ENCODE data around the gene MAGIX. TPM values are rescaled to one million over a fixed set of nuclear protein-coding genes. Genes with fewer than 3 reads are reported as not detected.

MAGIX gene
- total and polyA plus RNA-seq, 3 donors from 2014 or later = 0.90 to 3.1 (median 1.1) TPM

DNA sequence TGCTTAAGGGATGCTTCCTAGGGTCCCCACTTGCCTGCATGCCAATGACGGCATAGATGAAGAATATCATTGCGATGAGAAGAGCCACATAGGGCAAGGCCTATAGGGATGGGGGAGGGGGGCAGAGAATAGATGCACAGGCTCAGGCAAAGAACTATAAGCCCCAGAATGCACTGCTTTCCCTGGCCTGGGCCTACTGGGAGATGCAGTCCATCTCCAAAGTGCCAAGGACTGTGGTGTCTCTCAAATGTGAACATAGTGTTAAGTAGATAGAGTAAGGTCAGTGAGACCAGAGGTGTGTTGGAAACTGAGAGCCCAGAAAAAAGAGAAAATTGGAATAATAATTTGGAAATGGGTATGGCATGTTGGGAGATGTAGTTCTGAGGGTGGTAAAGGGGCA lies 49.7 kb downstream of the MAGIX start:
- Histone ChIP-seq H3K4me1 (no peaks in the 10 kb centered on the region), H3K27me3 (no peaks in the 10 kb centered on the region), H3K27ac (no peak overlapping the region), H3K9me3 (no peaks in the 10 kb centered on the region), H3K4me3 (no peak overlapping the region), H3K36me3 (ENCODE audit: low read depth, missing control alignments) (no peaks in the 10 kb centered on the region)
- TF ChIP-seq POLR2A (IDR thresholded peaks at IDR 0.05) (no peak), CTCF (IDR thresholded peaks at IDR 0.05) (no peak)
- WGBS, 2 donors = 86 to 100% methylated on average over 2 of the region's 2 CpGs
- intact Hi-C loops (cut with DNase I; ENCODE audit: low total_unique reads) = no loop called here
- no peak for DNase-seq

DNA sequence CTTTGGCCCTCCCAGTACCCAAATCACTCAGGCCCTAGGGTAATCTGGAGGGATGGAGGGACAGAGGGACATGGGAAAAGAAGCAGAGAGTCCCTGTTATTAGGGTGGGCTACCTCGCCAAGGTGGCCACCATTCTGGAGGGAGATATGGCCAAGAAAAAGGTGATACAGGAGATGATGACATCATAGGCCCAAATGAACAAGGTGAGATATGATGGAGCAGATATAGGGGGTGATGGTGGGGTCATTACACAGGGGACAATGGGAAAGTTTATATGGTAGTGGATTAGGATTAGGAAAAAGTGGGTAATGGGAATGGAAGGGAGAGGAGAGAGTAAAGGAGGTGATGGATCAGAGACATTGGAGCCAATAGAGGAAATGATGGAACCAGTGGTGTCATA lies 50.3 kb downstream of the MAGIX start:
- Histone ChIP-seq H3K9me3 (no peaks in the 10 kb centered on the region), H3K4me1 (no peaks in the 10 kb centered on the region), H3K27ac (no peak overlapping the region), H3K36me3 (ENCODE audit: low read depth, missing control alignments) (no peaks in the 10 kb centered on the region), H3K4me3 (no peak overlapping the region), H3K27me3 (no peaks in the 10 kb centered on the region)
- intact Hi-C loops (cut with DNase I; ENCODE audit: low total_unique reads) = no loop called here
- no peak for TF ChIP-seq POLR2A (IDR thresholded peaks at IDR 0.05)
- no peak for TF ChIP-seq CTCF (IDR thresholded peaks at IDR 0.05)
- 80 to 83% methylated on average over 1 of the region's 1 CpG for WGBS, 2 donors
- DNase-seq = no peak

DNA sequence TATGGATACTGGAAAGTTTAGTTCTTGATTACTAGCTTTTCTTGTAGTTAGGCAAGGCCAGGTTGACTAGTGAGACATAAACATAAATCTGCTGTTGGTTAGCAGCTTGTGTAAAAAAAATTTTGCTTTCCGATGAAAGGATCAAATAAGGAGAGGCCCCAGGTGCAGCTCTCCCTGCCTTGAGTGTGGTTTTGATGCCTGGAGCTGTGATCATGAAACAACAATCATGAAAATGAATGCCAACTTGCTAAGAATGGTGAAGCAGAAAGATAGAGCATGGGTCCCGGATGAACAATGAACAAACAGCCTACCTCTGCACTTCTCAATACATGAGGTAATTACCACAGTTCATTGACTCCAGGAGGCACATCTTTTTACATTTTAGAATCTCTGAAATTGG lies 51.9 kb downstream of the MAGIX start:
- Histone ChIP-seq H3K36me3 (ENCODE audit: low read depth, missing control alignments) (no peaks in the 10 kb centered on the region), H3K4me3 (no peak overlapping the region), H3K4me1 (no peaks in the 10 kb centered on the region), H3K27me3 (no peaks in the 10 kb centered on the region), H3K27ac (no peak overlapping the region), H3K9me3 (no peaks in the 10 kb centered on the region)
- DNase-seq = no peak
- no peak for TF ChIP-seq CTCF (IDR thresholded peaks at IDR 0.05)
- TF ChIP-seq POLR2A (IDR thresholded peaks at IDR 0.05) = no peak
- WGBS, 2 donors = 67 to 88% methylated on average over 2 of the region's 2 CpGs
- intact Hi-C loops (cut with DNase I; ENCODE audit: low total_unique reads) = no loop called here

DNA sequence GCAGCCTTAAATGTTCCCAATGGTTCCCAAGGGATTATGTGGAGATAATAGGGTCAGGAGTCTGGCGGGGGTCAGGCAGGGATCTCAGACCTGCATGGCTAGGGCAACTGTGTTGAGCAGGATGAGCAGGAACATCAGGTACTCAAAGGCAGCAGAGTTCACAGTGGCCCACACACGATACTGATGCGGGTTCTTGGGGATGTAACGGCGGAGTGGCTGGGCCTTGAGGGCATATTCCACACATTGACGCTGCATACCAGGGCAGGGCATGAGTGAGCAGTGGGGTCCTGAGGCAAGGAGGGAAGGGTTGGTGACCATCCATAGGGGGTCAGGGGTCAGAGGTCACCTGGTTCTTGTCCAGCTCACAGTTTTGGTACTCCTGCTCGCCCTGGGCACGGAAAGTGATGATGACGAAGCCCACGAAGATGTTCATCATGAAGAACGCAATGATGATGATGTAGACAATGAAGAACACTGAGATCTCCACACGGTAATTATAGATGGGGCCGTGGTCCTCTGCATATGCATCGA lies 52.5 kb downstream of the MAGIX start:
- intact Hi-C loops (cut with DNase I; ENCODE audit: low total_unique reads) = no loop called here
- 82 to 100% methylated on average over 1 to 10 of the region's 14 CpGs for WGBS, 2 donors
- no peak for DNase-seq
- Histone ChIP-seq H3K36me3 (ENCODE audit: low read depth, missing control alignments) (no peaks in the 10 kb centered on the region), H3K4me3 (no peak overlapping the region), H3K27ac (no peak overlapping the region), H3K9me3 (no peaks in the 10 kb centered on the region), H3K4me1 (no peaks in the 10 kb centered on the region), H3K27me3 (no peaks in the 10 kb centered on the region)
- TF ChIP-seq CTCF (IDR thresholded peaks at IDR 0.05) = no peak
- TF ChIP-seq POLR2A (IDR thresholded peaks at IDR 0.05) = no peak

Small RNA genes lying within 50 kb of the gene (small RNA-seq; reads per million reads assigned to genes)
- 0 to 0.09 reads per million in 2 donors for gene RN7SL262P

Other genes starting within 250 kb of the MAGIX start
- 10 to 100 TPM; 21.5 to 23.0 TPM for gene PIM2, start 243.7 kb upstream of the MAGIX start, total RNA-seq
- 20.6 TPM for gene PIM2, start 243.7 kb upstream of the MAGIX start, polyA plus RNA-seq (ENCODE audit: insufficient read depth, low read depth, low replicate concordance)
- 10 to 100 TPM; 74.3 to 77.1 TPM for gene OTUD5, start 205.2 kb upstream of the MAGIX start, total RNA-seq
- gene OTUD5, start 205.2 kb upstream of the MAGIX start, polyA plus RNA-seq (ENCODE audit: insufficient read depth, low read depth, low replicate concordance) = 36.2 TPM
- 1 to 10 TPM; 2.4 to 3.3 TPM for gene KCND1, start 190.9 kb upstream of the MAGIX start, total RNA-seq
- 2.3 TPM for gene KCND1, start 190.9 kb upstream of the MAGIX start, polyA plus RNA-seq (ENCODE audit: insufficient read depth, low read depth, low replicate concordance)
- gene GRIPAP1, start 160.5 kb upstream of the MAGIX start, total RNA-seq = 10 to 100 TPM; 76.4 to 88.9 TPM
- 44.4 TPM for gene GRIPAP1, start 160.5 kb upstream of the MAGIX start, polyA plus RNA-seq (ENCODE audit: insufficient read depth, low read depth, low replicate concordance)
- gene TFE3, start 119.4 kb upstream of the MAGIX start, total RNA-seq = 10 to 100 TPM; 53.9 to 66.0 TPM
- 29.3 TPM for gene TFE3, start 119.4 kb upstream of the MAGIX start, polyA plus RNA-seq (ENCODE audit: insufficient read depth, low read depth, low replicate concordance)
- 10 to 100 TPM; 11.0 to 11.2 TPM for gene CCDC120, start 103.8 kb upstream of the MAGIX start, total RNA-seq
- 7.5 TPM for gene CCDC120, start 103.8 kb upstream of the MAGIX start, polyA plus RNA-seq (ENCODE audit: insufficient read depth, low read depth, low replicate concordance)
- 10 to 100 TPM; 43.7 to 58.7 TPM for gene PRAF2, start 88.8 kb upstream of the MAGIX start, total RNA-seq
- 60.9 TPM for gene PRAF2, start 88.8 kb upstream of the MAGIX start, polyA plus RNA-seq (ENCODE audit: insufficient read depth, low read depth, low replicate concordance)
- gene WDR45, start 82.9 kb upstream of the MAGIX start, total RNA-seq = 10 to 100 TPM; 43.2 to 52.0 TPM
- 27.1 TPM for gene WDR45, start 82.9 kb upstream of the MAGIX start, polyA plus RNA-seq (ENCODE audit: insufficient read depth, low read depth, low replicate concordance)
- gene GPKOW, start 39.0 kb upstream of the MAGIX start, total RNA-seq = 10 to 100 TPM; 19.6 to 24.8 TPM
- 17.9 TPM for gene GPKOW, start 39.0 kb upstream of the MAGIX start, polyA plus RNA-seq (ENCODE audit: insufficient read depth, low read depth, low replicate concordance)
- gene PLP2, start 9.1 kb downstream of the MAGIX start, total RNA-seq = 10 to 100 TPM; 19.0 to 21.4 TPM
- 61.6 TPM for gene PLP2, start 9.1 kb downstream of the MAGIX start, polyA plus RNA-seq (ENCODE audit: insufficient read depth, low read depth, low replicate concordance)
- 1 to 10 TPM; 6.1 to 9.9 TPM for gene PRICKLE3, start 23.6 kb downstream of the MAGIX start, total RNA-seq
- gene PRICKLE3, start 23.6 kb downstream of the MAGIX start, polyA plus RNA-seq (ENCODE audit: insufficient read depth, low read depth, low replicate concordance) = 2.7 TPM
- gene SYP, start 37.4 kb downstream of the MAGIX start, total RNA-seq = 1 to 10 TPM; 1.7 to 3.4 TPM
- gene SYP, start 37.4 kb downstream of the MAGIX start, polyA plus RNA-seq (ENCODE audit: insufficient read depth, low read depth, low replicate concordance) = 2.5 TPM
- gene CACNA1F, start 70.6 kb downstream of the MAGIX start, total RNA-seq = under 1 TPM; 0.16 to 0.19 TPM
- 0.24 TPM for gene CACNA1F, start 70.6 kb downstream of the MAGIX start, polyA plus RNA-seq (ENCODE audit: insufficient read depth, low read depth, low replicate concordance)
- gene CCDC22, start 72.7 kb downstream of the MAGIX start, total RNA-seq = 10 to 100 TPM; 13.4 to 13.9 TPM
- 7.3 TPM for gene CCDC22, start 72.7 kb downstream of the MAGIX start, polyA plus RNA-seq (ENCODE audit: insufficient read depth, low read depth, low replicate concordance)
- 1 to 10 TPM; 1.1 to 2.5 TPM for gene FOXP3, start 102.0 kb downstream of the MAGIX start, total RNA-seq
- 2.2 TPM for gene FOXP3, start 102.0 kb downstream of the MAGIX start, polyA plus RNA-seq (ENCODE audit: insufficient read depth, low read depth, low replicate concordance)
- 10 to 100 TPM; 17.6 to 18.0 TPM for gene PPP1R3F, start 107.0 kb downstream of the MAGIX start, total RNA-seq
- gene PPP1R3F, start 107.0 kb downstream of the MAGIX start, polyA plus RNA-seq (ENCODE audit: insufficient read depth, low read depth, low replicate concordance) = 7.6 TPM
- gene GAGE10, start 140.9 kb downstream of the MAGIX start, total RNA-seq = not detected
- gene GAGE10, start 140.9 kb downstream of the MAGIX start, polyA plus RNA-seq (ENCODE audit: insufficient read depth, low read depth, low replicate concordance) = not detected
- gene GAGE12J, start 159.3 kb downstream of the MAGIX start, total RNA-seq = 1 to 10 TPM in 1 of 2 donors, not detected in 1; 8.5 TPM
- 14.2 TPM for gene GAGE12J, start 159.3 kb downstream of the MAGIX start, polyA plus RNA-seq (ENCODE audit: insufficient read depth, low read depth, low replicate concordance)
- gene GAGE13, start 168.8 kb downstream of the MAGIX start, total RNA-seq = 1 to 10 TPM; 2.0 to 5.1 TPM
- 15.5 TPM for gene GAGE13, start 168.8 kb downstream of the MAGIX start, polyA plus RNA-seq (ENCODE audit: insufficient read depth, low read depth, low replicate concordance)

Measured in testis (tissue), 3 donors.